ENCODE results near the gene DYRK1A. TPM values are rescaled to one million over a fixed set of nuclear protein-coding genes. Genes with fewer than 3 reads are reported as not detected.
A peak's percentile ranks its signal among the peaks of the same experiment; 100 is the strongest.

DYRK1A gene
- total RNA-seq, 1 experiment from 2014 or later = 49.3 TPM

DNA sequence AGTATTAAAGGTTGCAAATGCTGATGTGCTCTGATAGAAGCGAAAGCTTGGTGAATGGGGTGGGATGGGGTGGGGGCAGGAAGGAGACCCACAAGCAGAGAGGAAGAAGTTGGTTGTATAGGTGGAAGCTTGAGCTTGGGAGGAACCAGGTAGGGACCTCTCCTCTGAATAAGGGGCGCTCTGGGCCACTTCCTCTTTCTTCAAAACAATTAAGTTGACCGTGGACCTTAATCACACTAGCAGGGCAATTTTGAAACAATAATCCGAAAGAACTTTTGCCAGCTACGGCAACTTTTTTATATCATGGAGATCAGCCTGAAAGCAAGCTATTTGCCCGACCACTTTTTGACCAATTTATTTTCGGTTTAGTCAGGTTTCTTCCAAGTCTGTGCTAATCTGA, 1.9 kb upstream of the DYRK1A start:
- Histone ChIP-seq H3K9ac (ENCODE audit: low read length) (peak overlapping the region; percentile 90), H3K36me3 (ENCODE audit: control insufficient read depth in 1 of 2, insufficient read depth in 2 of 2, low read length in 2 of 2) (no peaks in the 10 kb centered on the region), H3K27ac (ENCODE audit: low read depth, low read length) (peak overlapping the region; percentile 88; the same call in 1 of the 2 replicates), H3K27me3 (ENCODE audit: insufficient read depth, low read length) (no peaks in the 10 kb centered on the region), H3K9me2 (ENCODE audit: insufficient read depth) (no peaks in the 10 kb centered on the region), H2AFZ (ENCODE audit: low read depth, low read length, poor library complexity, severe bottlenecking) (no peak overlapping the region), H3K4me3 (replicated peaks in 1 of 2; ENCODE audit: low read depth in 1 of 2, low read length in 2 of 2) (peak overlapping the region in 1 of 2 experiments; percentile 73; a peak in 2 of 4 replicates), H3K4me2 (ENCODE audit: low read length) (peak overlapping the region; percentile 86), H3K9me3 (ENCODE audit: control insufficient read depth in 1 of 2, insufficient read depth in 1 of 2, low read depth in 1 of 2, low read length in 2 of 2) (no peaks in the 10 kb centered on the region), H3K79me2 (ENCODE audit: insufficient read depth, low read length) (peaks cover 26% of the 10 kb centered on the region), H4K20me1 (ENCODE audit: insufficient read depth) (no peaks in the 10 kb centered on the region; the same call in 1 of the 2 replicates), H3K4me1 (ENCODE audit: control insufficient read depth in 1 of 2, insufficient read depth in 2 of 2, low read length in 2 of 2) (peaks cover 21 to 26% of the 10 kb centered on the region in 2 experiments)
- BruUV-seq (replicated peaks) = no TSS peak
- no peak for DNase-seq (ENCODE audit: low read depth, low spot score)
- ChIA-PET CTCF (interaction anchor here (1.1 kb wide), 1 partner anchor 99 kb away, joined by 3 read pairs; no protein-coding TSS in a partner anchor), RAD21 (ENCODE audit: low non-redundant PET in 1 of 2, low total read pairs in 2 of 2, uncharacterized antibody in 2 of 2, unreplicated experiment in 2 of 2) (no interaction called here), POLR2A (interaction anchor here (1.0 kb wide), 1 partner anchor 97 kb away, joined by 4 read pairs; the partner anchor contains the start of gene VPS26C)
- ATAC-seq = no peak
- intact Hi-C loops (cut with micrococcal nuclease) = no loop called here
- TF ChIP-seq POLR2A (IDR thresholded peaks at IDR 0.05; ENCODE audit: borderline replicate concordance, extremely low read depth, insufficient read depth, insufficient read length) (peak; percentile 34), JUND (IDR thresholded peaks at IDR 0.05) (no peak), ELF1 (IDR thresholded peaks at IDR 0.05; ENCODE audit: borderline replicate concordance, low read depth) (no peak)

- peaks cover 29 to 37% of the 10 kb centered on the region in 2 experiments for H3K4me1 ChIP-seq (ENCODE audit: control insufficient read depth in 1 of 2, insufficient read depth in 2 of 2, low read length in 2 of 2)
- no peaks in the 10 kb centered on the region; the same call in 1 of the 2 replicates for H3K9me2 ChIP-seq (ENCODE audit: insufficient read depth)
- ATAC-seq (peak; percentile 62), DNase-seq (ENCODE audit: low read depth, low spot score) (no peak)
- CTCF ChIA-PET = interaction anchor here (0.9 to 1.1 kb wide), 2 partner anchors 98 to 199 kb away, joined by 3 read pairs; no protein-coding TSS in a partner anchor
- peaks cover 37% of the 10 kb centered on the region for H3K79me2 ChIP-seq (ENCODE audit: insufficient read depth, low read length)
- intact Hi-C loops (cut with micrococcal nuclease) = loop anchor here (1.0 kb wide), 1 partner anchor 98 kb away; the partner anchor contains the start of gene VPS26C
- H3K27me3 ChIP-seq (ENCODE audit: insufficient read depth, low read length) = no peaks in the 10 kb centered on the region
- RAD21 ChIA-PET (ENCODE audit: low non-redundant PET in 1 of 2, low total read pairs in 2 of 2, uncharacterized antibody in 2 of 2, unreplicated experiment in 2 of 2) = no interaction called here
- peak overlapping the region; percentile 78 to 79 for H3K4me3 ChIP-seq (replicated peaks in 1 of 2; ENCODE audit: low read depth in 1 of 2, low read length in 2 of 2)
- H3K9ac ChIP-seq (ENCODE audit: low read length) = peak overlapping the region; percentile 95
- no peaks in the 10 kb centered on the region for H3K9me3 ChIP-seq (ENCODE audit: control insufficient read depth in 1 of 2, insufficient read depth in 1 of 2, low read depth in 1 of 2, low read length in 2 of 2)
- H3K27ac ChIP-seq (ENCODE audit: low read depth, low read length) = peak overlapping the region; percentile 99
- TF ChIP-seq, protein P1, sequence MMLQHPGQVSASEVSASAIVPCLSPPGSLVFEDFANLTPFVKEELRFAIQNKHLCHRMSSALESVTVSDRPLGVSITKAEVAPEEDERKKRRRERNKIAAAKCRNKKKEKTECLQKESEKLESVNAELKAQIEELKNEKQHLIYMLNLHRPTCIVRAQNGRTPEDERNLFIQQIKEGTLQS (IDR thresholded peaks at IDR 0.05) = no peak
- TF ChIP-seq JUND (IDR thresholded peaks at IDR 0.05) (no peak), FOSL1 (IDR thresholded peaks at IDR 0.05; ENCODE audit: low read depth) (no peak), SRF (IDR thresholded peaks at IDR 0.05; ENCODE audit: low read depth) (no peak), TCF7L2 (IDR thresholded peaks at IDR 0.05; ENCODE audit: borderline replicate concordance, extremely low read depth, insufficient read depth, insufficient read length) (peak; percentile 40), POLR2A (IDR thresholded peaks at IDR 0.05; ENCODE audit: borderline replicate concordance, extremely low read depth, insufficient read depth, insufficient read length) (peak; percentile 39), CBX3 (IDR thresholded peaks at IDR 0.05; ENCODE audit: low read depth) (no peak), ZNF274 (IDR thresholded peaks at IDR 0.05; ENCODE audit: low read depth, low read length) (no peak), ELF1 (IDR thresholded peaks at IDR 0.05; ENCODE audit: borderline replicate concordance, low read depth) (no peak), POLR2AphosphoS5 (IDR thresholded peaks at IDR 0.05; ENCODE audit: low read depth, low read length) (peak; percentile 80), ZFX (IDR thresholded peaks at IDR 0.05) (peak; percentile 84), CEBPB (IDR thresholded peaks at IDR 0.05; ENCODE audit: low read depth) (no peak), MAX (IDR thresholded peaks at IDR 0.05) (no peak), EZH2phosphoT487 (IDR thresholded peaks at IDR 0.05; ENCODE audit: borderline replicate concordance) (no peak), EZH2 (IDR thresholded peaks at IDR 0.05) (no peak)
- TF ChIP-seq, protein P2, sequence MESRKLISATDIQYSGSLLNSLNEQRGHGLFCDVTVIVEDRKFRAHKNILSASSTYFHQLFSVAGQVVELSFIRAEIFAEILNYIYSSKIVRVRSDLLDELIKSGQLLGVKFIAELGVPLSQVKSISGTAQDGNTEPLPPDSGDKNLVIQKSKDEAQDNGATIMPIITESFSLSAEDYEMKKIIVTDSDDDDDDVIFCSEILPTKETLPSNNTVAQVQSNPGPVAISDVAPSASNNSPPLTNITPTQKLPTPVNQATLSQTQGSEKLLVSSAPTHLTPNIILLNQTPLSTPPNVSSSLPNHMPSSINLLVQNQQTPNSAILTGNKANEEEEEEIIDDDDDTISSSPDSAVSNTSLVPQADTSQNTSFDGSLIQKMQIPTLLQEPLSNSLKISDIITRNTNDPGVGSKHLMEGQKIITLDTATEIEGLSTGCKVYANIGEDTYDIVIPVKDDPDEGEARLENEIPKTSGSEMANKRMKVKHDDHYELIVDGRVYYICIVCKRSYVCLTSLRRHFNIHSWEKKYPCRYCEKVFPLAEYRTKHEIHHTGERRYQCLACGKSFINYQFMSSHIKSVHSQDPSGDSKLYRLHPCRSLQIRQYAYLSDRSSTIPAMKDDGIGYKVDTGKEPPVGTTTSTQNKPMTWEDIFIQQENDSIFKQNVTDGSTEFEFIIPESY (IDR thresholded peaks at IDR 0.05; ENCODE audit: extremely low read depth, insufficient replicate concordance, low read length) = no peak
- POLR2A ChIA-PET = interaction anchor here (0.9 to 1.0 kb wide), 2 partner anchors 11 to 98 kb away, joined by 3 to 4 read pairs; partner anchors contain the start of gene VPS26C
- peak overlapping the region; percentile 86 for H3K4me2 ChIP-seq (ENCODE audit: low read length)
- no peak overlapping the region for H2AFZ ChIP-seq (ENCODE audit: low read depth, low read length, poor library complexity, severe bottlenecking)
- no peaks in the 10 kb centered on the region for H3K36me3 ChIP-seq (ENCODE audit: control insufficient read depth in 1 of 2, insufficient read depth in 2 of 2, low read length in 2 of 2)
- no TSS peak for BruUV-seq (replicated peaks)
- H4K20me1 ChIP-seq (ENCODE audit: insufficient read depth) = no peaks in the 10 kb centered on the region; the same call in 1 of the 2 replicates
Observed at GRCh38 chr21:37365517-37366481, 774 bp upstream of the DYRK1A start.
